Amniotic epithelial cell (primary cell): Measurements from ENCODE around the gene PHLDA1.
"Not testable (repeated sequence)": the region's sequence is repeated elsewhere in the genome, so short reads cannot be mapped to it uniquely, and the experiment has no call there.

ENCODE experiments used
- DNase-seq: peaks from one replicate; pipeline ENCODE4 v3.0.0-alpha.2; 2010; ENCODE audit warnings: low read depth

Gene PHLDA1

GRCh38 chr12:76018672-76019071 is 12.9 kb downstream of the PHLDA1 start:
- no peak for DNase-seq

DNA sequence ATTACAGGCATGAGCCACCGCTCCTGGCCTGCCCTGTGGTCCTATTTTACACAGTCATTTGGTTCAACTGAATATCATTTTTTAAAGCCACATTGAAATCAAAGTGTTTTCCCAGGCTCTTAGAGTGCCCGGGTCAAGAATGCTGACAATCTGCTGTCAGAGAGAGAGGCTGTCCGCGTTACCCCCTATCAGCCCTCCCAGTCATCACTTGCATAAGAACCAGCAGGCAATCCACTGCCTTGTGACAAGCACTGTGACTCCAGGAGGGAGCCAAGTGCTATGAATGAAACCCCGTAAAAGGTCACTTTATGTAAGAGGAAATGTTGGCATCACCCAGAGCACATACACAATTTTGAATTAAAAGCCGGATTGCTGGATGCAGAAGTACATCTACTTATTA is 13.5 kb downstream of the PHLDA1 start:
- DNase-seq: peak; percentile 74

GRCh38 chr12:76014007-76014406 is 17.6 kb downstream of the PHLDA1 start:
- DNase-seq: peak; percentile 73

GRCh38 chr12:76013603-76014002 is 18.0 kb downstream of the PHLDA1 start:
- no peak for DNase-seq

GRCh38 chr12:76012644-76013043 is 18.9 kb downstream of the PHLDA1 start:
- DNase-seq: no peak

GRCh38 chr12:76010732-76011458 is 20.7 kb downstream of the PHLDA1 start:
- DNase-seq: no peak

- DNase-seq: no peak
Measured at GRCh38 chr12:76008428-76008827, 23.1 kb downstream of the PHLDA1 start.

DNA sequence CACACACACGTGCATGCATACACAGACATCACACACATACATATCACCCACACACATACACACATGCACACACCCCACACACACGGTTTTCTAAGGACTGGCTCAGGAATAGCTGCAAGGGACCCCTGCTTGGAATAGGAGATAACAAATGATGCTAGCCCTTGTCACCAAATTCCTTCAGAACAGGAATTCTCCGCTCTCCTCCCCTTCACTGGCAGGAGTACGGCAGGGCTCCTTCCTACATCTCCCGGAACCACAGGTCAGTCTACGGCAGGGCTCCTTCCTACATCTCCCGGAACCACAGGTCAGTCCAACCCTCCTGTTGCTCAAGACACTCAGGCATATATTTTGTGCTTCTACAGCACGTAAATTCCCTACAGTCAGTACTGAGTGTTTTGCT is 23.9 kb downstream of the PHLDA1 start:
- no peak for DNase-seq

GRCh38 chr12:76006028-76006925 is 25.3 kb downstream of the PHLDA1 start:
- no peak for DNase-seq

DNA sequence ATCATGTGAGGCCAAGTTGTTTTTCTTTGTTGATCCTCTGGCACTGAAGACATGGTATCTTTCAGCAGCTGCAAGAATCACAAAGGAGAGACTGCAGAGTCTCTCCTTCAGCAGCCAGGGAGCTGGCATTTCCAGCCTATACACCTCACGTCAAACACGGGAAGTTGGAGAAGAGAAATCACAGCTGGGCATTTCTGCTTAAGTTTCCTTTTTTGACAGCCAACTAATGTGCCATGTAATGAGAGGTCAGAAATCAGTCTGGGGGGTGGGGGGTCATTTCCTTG is 28.3 kb downstream of the PHLDA1 start:
- DNase-seq: no peak

GRCh38 chr12:76002598-76003354 is 28.8 kb downstream of the PHLDA1 start:
- no peak for DNase-seq

DNA sequence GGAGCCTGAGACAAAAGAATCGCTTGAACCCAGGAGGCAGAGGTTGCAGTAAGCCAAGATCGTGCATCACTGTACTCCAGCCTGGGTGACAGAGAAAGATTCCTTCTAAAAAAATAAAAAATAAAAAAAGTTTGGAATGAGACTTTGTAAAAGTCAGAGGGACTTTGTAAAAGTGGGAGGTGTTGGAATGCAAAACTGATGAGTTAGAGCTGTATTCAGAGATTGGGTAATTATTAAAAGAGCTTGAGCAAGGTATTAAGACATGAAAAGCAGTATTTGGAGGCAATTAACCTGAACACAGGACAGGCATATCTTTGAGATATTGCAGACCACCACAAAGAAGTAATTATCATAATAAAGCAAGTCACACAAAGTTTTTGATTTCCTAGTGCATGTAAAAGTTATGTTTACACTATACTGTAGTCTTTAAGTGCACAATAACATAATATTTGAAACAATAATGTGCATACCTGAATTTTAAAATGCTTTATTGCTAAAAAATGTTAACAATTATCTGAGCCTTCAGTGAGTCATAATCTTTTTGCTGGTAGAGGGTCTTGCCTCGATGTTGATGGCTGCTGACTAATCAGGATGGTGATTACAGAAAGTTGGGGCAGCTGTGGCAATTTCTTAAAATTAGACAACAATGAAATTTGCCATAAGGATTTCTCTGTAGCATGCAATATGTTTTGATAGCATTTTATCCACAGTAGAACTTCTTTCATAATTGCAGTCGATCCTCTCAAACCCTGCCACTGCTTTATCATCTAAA is 33.1 kb downstream of the PHLDA1 start:
- peak; percentile 36 for DNase-seq

GRCh38 chr12:75997658-75998057 is 33.9 kb downstream of the PHLDA1 start:
- no peak for DNase-seq

DNA sequence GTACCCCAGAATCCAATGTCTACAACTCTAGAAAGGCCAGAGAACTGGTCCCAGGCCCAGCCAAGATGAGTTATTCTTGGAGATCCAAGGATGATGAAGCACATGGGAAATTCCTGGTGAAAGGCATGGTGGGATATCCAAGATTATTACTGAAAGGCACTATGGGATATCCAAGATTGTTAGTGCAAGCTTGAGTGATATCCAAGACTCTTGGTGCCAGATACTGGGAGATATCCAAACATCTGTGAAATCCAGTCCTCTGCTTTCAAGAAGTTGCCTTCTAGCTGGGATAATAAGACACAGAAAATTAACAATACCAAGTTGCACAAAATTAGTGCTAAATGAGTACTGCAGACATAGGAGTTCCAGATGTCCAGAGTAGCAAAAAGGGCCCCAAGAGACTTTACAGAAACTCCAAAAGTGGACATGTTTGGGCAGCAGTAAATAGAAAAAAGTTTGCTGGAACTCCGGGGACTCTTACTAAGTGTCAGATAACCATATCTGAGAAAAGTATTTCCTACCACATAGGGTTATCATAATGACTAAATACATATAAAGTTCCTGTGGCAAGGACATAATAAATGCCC is 34.6 kb downstream of the PHLDA1 start:
- no peak for DNase-seq

- no peak for DNase-seq
Measured at GRCh38 chr12:75995691-75996090, 35.9 kb downstream of the PHLDA1 start.

DNA sequence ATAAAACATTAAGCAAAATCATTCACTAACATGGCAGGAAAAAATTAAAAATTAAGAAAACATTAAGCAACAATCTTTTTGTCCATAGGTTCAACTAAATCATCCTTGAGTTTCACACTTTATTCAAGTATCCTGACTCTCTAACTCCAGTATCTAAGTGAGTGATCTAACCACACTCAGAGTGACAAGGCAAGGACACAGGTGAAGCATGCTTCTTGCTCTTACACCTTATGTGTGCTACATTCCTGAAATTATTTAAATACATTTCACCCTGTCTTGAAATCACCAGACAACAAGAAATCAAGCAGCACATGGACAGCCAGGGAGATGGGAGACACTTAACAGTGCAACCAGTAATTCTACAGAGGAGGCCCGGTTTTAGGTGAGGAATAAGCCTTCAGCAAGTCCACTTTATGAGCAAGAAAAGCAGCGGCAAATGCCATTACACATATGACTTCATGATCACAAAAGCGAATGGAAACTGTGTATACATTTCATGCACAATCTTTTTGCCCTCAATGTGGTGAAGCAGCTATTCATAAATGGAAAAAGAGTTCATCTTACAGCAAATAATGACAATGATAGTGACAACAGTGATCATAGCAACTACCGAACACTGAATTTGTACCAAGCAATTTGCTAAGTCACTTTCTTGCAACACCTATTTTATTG is 37.4 kb downstream of the PHLDA1 start:
- DNase-seq: no peak

DNA sequence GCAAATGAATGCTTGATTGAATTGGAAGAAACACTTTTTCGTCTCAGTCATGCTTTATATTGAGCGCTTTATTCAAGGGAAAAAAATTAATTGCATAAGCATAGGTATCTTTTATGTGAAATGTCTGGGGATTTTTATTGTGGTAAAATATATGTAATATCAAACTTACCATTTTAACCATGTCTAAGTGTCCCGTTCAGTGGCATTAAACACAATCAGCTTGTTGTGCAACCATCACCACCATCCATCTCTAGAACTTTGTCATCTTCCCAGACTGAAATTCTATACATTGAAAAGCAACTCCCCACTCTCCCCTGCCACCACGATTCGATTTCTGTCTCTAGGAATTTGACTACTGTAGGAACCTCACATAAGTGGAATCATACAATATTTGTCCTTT is 39.8 kb downstream of the PHLDA1 start:
- DNase-seq: no peak

GRCh38 chr12:75990189-75990912 is 41.2 kb downstream of the PHLDA1 start:
- no peak for DNase-seq

DNA sequence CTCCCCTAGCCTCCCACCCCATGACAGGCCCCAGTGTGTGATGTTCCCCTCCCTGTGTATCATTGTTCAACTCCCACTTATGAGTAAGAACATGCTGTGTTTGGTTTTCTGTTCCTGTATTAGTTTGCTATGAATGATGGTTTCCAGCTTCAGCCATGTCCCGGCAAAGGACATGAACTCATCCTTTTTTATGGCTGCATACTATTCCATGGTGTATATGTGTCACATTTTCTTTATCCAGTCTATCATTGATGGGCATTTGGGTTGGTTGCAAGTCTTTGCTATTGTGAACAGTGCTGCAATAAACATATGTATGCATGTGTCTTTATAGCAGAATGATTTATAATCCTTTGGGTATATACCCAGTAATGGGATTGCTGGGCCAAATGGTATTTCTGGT is 43.9 kb downstream of the PHLDA1 start:
- not testable (repeated sequence) for DNase-seq

DNA sequence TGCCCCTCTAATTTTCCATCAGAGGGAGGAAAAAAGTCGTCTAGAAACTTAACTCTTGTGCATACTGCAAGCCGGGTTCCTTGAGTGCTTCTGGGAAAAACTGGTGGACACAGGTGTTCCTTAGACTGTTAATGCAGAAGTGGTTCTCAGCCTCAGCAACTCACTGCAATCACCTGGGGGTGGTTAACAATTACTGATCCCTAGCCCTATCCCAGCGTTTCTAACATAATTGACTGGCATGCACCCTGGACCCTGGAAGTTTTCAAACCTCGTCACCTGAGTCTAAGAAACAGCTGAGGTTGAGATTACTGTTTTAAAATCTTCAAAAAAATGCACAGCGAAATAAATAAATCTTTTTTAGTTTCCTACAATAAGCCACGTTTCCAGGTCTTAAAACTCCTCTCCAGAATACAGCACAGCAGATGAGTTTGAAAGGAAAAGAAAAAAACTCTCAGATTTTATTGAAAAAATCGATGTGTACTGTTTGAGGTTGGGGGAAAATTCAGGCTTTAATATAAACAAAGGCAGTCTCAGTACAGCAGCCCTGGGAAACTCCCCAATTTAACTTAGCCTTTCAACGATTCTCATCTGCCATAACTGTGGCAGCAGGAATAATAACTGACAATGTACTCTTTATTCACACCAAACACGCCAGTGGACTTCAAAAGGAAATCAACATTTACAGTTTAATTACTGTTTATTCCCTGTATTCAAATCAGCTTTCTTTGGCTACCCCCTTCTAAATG is 45.4 kb downstream of the PHLDA1 start:
- DNase-seq: no peak
